SK-N-SH treated with all-trans-retinoic acid at 6 μM for 48 hours (cell line): ENCODE data around the gene SUGP2.

Experiments used
- ATAC-seq: fragments of 200-7000 bp; cut with Tn5 transposase; 3 replicates; pipeline ENCODE4 v1.9.1; 2020; ENCODE audit warnings: mild to moderate bottlenecking, moderate library complexity
- ARNTL ChIP-seq: fragments of 450-650 bp; formaldehyde crosslinking; IDR thresholded peaks from 2 replicates; pipeline ENCODE4 v1.5.0; 2020; ENCODE audit warnings: low read depth, mild to moderate bottlenecking, moderate library complexity, borderline replicate concordance
- BACH2 ChIP-seq: fragments of 250-450 bp; sonication (Bioruptor Pico); IDR thresholded peaks from 2 replicates; pipeline ENCODE4 v1.9.0; 2021; ENCODE audit warnings: mild to moderate bottlenecking, borderline replicate concordance
- CREB5 ChIP-seq: fragments of 250-450 bp; sonication (Bioruptor Pico); IDR thresholded peaks from 2 replicates; pipeline ENCODE4 v1.5.1; 2020; ENCODE audit warnings: low read depth, mild to moderate bottlenecking, moderate library complexity
- CSRNP3 ChIP-seq: fragments of 250-450 bp; sonication (Bioruptor Pico); IDR thresholded peaks from 2 replicates; pipeline ENCODE4 v1.5.1; 2021; ENCODE audit warnings: mild to moderate bottlenecking, moderate library complexity
- ESRRG ChIP-seq: fragments of 250-450 bp; sonication (Bioruptor Pico); IDR thresholded peaks from 2 replicates; pipeline ENCODE4 v1.6.1; 2021; ENCODE audit warnings: mild to moderate bottlenecking
- GLIS3 ChIP-seq: fragments of 250-450 bp; sonication (Bioruptor Pico); IDR thresholded peaks from 2 replicates; pipeline ENCODE4 v1.5.0; 2020; ENCODE audit warnings: mild to moderate bottlenecking, moderate library complexity
- ISL1 ChIP-seq: fragments of 250-450 bp; sonication (Bioruptor Pico); IDR thresholded peaks from 2 replicates; pipeline ENCODE4 v2.1.2; 2022; ENCODE audit warnings: mild to moderate bottlenecking, moderate library complexity
- OSR1 ChIP-seq: fragments of 250-450 bp; sonication (Bioruptor Pico); IDR thresholded peaks from 2 replicates; pipeline ENCODE4 v1.8.0; 2022; ENCODE audit warnings: moderate library complexity, mild to moderate bottlenecking, inconsistent platforms
- PATZ1 ChIP-seq: fragments of 250-450 bp; sonication (Bioruptor Pico); IDR thresholded peaks from 2 replicates; pipeline ENCODE4 v1.8.0; 2020; ENCODE audit warnings: mild to moderate bottlenecking, moderate library complexity, borderline replicate concordance
- POU6F1 ChIP-seq: fragments of 250-450 bp; sonication (Bioruptor Pico); IDR thresholded peaks from 2 replicates; pipeline ENCODE4 v1.8.0; 2021; ENCODE audit warnings: low read depth, mild to moderate bottlenecking, moderate library complexity, borderline replicate concordance
- PPARA ChIP-seq: fragments of 250-450 bp; sonication (Bioruptor Pico); IDR thresholded peaks from 2 replicates; pipeline ENCODE4 v1.5.0; 2020; ENCODE audit warnings: mild to moderate bottlenecking, borderline replicate concordance
- RARB ChIP-seq: fragments of 250-450 bp; sonication (Bioruptor Pico); IDR thresholded peaks from 2 replicates; pipeline ENCODE4 v1.8.0; 2021; ENCODE audit warnings: mild to moderate bottlenecking, moderate library complexity
- SNAI2 ChIP-seq: fragments of 250-450 bp; sonication (Bioruptor Pico); IDR thresholded peaks from 2 replicates; pipeline ENCODE4 v1.5.0; 2020; ENCODE audit warnings: mild to moderate bottlenecking, moderate library complexity
- TCF4 ChIP-seq: fragments of 250-450 bp; sonication (Bioruptor Pico); IDR thresholded peaks from 2 replicates; pipeline ENCODE4 v1.8.0; 2021; ENCODE audit warnings: mild to moderate bottlenecking, moderate library complexity, borderline replicate concordance
- TOX ChIP-seq: fragments of 250-450 bp; sonication (Bioruptor Pico); IDR thresholded peaks from 2 replicates; pipeline ENCODE4 v1.8.0; 2021; ENCODE audit warnings: mild to moderate bottlenecking, moderate library complexity, borderline replicate concordance
- TSHZ2 ChIP-seq: fragments of 250-450 bp; sonication (Bioruptor Pico); IDR thresholded peaks from 2 replicates; pipeline ENCODE4 v1.5.0; 2020; ENCODE audit warnings: mild to moderate bottlenecking, moderate library complexity
- ZFP30 ChIP-seq: fragments of 450-650 bp; formaldehyde crosslinking; IDR thresholded peaks from 2 replicates; pipeline ENCODE4 v1.5.0; 2022; ENCODE audit warnings: mild to moderate bottlenecking, moderate library complexity
- ZNF70 ChIP-seq: fragments of 450-650 bp; formaldehyde crosslinking; IDR thresholded peaks from 2 replicates; pipeline ENCODE4 v1.5.0; 2020; ENCODE audit warnings: mild to moderate bottlenecking, moderate library complexity
- ZNF8 ChIP-seq: fragments of 450-650 bp; formaldehyde crosslinking; IDR thresholded peaks from 2 replicates; pipeline ENCODE4 v1.5.0; 2020; ENCODE audit warnings: mild to moderate bottlenecking, moderate library complexity

SUGP2 gene

GRCh38 chr19:18966307-18966706 lies 67.0 kb downstream of the SUGP2 start (continued):
- no peak for TF ChIP-seq CSRNP3 (CRISPR knock-in tag)
- no peak for TF ChIP-seq ZNF70
- TF ChIP-seq SNAI2 (CRISPR knock-in tag) = no peak

- TF ChIP-seq TSHZ2 (CRISPR knock-in tag) (no peak), CSRNP3 (CRISPR knock-in tag) (no peak), SNAI2 (CRISPR knock-in tag) (no peak), POU6F1 (CRISPR knock-in tag) (no peak), ARNTL (CRISPR knock-in tag) (no peak), TOX (no peak), RARB (no peak), ISL1 (CRISPR knock-in tag) (no peak), ESRRG (CRISPR knock-in tag) (no peak), BACH2 (CRISPR knock-in tag) (no peak)
- ATAC-seq = no peak
Observed at GRCh38 chr19:18964121-18964520, 69.2 kb downstream of the SUGP2 start.

- ATAC-seq = peak; percentile 27; the same call in 1 of the 3 replicates
- TF ChIP-seq ARNTL (CRISPR knock-in tag) (no peak), PPARA (CRISPR knock-in tag) (no peak), ZNF8 (CRISPR knock-in tag) (no peak), GLIS3 (no peak), POU6F1 (CRISPR knock-in tag) (no peak), ISL1 (CRISPR knock-in tag) (no peak), ZFP30 (CRISPR knock-in tag) (no peak), ESRRG (CRISPR knock-in tag) (no peak), CSRNP3 (CRISPR knock-in tag) (no peak), TCF4 (no peak), TOX (no peak), OSR1 (CRISPR knock-in tag) (no peak), RARB (no peak), PATZ1 (CRISPR knock-in tag) (no peak), BACH2 (CRISPR knock-in tag) (no peak), CREB5 (CRISPR knock-in tag) (no peak)
- TF ChIP-seq, all 23 proteins: peak for 0
Observed at GRCh38 chr19:18961767-18962620, 71.3 kb downstream of the SUGP2 start.
